Stimulated activated CD8-positive, alpha-beta memory T cell treated with anti-CD3 and anti-CD28 coated beads, Interleukin-4, amount 100 ng/mL, for 48 hours (primary cell): ENCODE measurements around the gene GNG13.
"Not testable (repeated sequence)": the region's sequence is repeated elsewhere in the genome, so short reads cannot be mapped to it uniquely, and the experiment has no call there.

Experiments used
- DNase-seq: peaks from one replicate; pipeline ENCODE4 v3.0.0-alpha.2; 2020

Gene GNG13

GRCh38 chr16:760065-760464 lies 40.5 kb downstream of the GNG13 start:
- DNase-seq: no peak

DNA sequence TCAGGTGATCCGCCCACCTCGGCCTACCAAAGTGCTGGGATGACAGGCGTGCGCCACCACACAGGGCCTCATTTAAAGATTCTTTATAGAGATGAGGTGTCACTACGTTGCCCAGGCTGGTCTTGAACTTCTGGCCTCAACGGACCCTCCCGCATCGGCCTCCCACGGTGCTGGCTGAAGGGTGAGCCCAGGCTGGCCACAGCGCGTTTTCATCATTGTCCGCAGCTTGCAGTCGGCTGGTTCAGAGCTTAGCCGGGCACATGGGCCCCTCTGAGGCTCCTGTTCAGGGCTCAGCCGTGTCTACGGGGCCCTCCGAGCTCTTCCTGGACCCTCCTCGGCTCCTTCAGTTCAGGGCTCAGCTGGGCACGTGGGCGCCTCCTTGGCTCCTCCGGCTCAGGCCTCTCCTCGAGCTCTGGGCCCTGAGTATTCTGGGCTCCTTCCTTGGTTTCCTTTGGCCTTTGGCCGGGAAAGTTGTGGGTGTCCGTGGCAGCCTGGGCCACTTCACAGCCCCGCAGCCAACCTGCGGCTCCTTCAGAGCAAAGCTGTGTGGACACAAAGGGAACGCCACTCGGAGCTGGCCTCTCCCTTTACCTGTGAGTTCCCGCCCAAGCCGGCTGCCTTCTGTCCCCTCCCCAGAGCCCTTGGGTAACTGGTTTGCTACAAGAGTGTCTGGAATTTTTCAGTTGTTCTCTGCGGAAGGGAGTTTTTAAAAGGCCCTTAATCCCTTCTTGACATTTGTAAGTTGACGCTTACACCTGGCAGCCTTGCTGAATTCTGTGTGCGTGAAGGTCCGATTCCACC lies 41.2 kb downstream of the GNG13 start:
- DNase-seq: no peak

DNA sequence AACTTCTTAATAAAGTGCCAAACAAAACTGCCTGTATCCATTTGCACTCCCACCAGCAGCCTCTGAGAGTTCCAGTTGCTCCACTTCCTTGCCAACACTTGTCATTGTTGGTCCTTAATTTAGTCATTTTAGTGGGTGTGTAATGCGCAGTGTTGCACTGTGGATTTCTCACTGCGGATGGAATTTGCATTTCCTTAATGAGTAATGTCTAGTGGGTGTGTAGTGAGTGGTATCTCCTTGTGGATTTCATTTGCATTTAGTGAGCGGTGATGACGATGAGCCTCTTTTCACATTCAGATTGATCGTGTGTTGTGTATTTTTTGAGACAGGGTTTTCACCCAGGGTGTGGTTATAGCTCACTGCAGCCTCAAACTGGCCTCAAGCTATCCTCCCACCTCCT lies 44.1 kb downstream of the GNG13 start:
- no peak for DNase-seq

DNA sequence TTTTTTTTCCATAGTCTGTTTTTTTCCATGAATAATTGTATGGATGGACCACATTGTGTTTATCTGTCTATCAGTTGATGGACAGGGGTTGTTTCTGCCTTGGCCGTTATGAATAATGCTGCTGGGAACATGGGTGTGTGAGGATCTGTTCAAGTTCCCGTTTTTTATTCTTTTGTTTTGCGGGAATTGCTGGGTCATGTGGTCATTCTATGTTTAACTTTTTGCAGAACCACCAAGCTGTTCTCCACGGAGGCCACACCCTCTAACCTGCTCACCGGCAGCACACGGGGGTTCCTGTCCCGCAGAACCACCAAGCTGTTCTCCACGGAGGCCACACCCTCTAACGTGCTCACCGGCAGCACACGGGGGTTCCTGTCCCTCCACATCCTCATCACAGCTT lies 45.9 kb downstream of the GNG13 start:
- no peak for DNase-seq

DNA sequence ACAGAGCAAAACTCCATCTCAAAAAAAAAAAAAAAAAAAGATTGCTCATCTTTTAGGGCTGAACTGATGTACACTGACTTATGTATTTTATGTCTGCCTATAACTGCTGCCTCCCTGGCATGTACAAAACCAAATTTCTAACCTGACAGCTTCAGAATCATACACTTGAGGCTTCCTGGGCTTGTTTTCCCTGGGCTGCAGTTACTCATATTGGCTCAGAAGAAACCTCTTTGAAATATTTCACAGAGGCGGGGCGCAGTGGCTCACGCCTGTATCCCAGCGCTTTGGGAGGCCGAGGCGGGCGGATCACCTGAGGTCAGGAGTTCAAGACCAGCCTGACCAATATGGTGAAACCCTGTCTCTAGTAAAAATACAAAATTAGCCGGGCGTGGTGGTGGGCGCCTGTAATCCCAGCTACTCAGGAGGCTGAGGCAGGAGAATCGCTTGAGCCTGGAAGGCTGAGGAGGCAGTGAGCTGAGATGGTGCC lies 46.4 kb downstream of the GNG13 start:
- DNase-seq: not testable (repeated sequence)

DNA sequence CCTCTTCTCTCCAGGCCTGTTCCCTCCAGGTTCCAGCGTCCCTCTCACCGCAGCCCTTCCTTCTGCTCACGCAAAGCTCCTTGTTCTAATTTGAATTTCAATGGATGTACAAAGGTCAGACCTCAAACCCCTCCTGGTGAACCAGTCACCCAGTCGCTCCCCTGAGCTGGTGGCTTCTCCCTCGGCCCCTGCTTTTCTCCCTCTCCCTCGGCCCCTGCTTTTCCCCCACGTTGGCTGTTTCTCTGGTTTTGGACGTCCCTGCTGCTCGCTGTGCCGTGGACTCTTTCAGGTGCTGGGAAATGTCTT lies 48.6 kb downstream of the GNG13 start:
- no peak for DNase-seq

DNA sequence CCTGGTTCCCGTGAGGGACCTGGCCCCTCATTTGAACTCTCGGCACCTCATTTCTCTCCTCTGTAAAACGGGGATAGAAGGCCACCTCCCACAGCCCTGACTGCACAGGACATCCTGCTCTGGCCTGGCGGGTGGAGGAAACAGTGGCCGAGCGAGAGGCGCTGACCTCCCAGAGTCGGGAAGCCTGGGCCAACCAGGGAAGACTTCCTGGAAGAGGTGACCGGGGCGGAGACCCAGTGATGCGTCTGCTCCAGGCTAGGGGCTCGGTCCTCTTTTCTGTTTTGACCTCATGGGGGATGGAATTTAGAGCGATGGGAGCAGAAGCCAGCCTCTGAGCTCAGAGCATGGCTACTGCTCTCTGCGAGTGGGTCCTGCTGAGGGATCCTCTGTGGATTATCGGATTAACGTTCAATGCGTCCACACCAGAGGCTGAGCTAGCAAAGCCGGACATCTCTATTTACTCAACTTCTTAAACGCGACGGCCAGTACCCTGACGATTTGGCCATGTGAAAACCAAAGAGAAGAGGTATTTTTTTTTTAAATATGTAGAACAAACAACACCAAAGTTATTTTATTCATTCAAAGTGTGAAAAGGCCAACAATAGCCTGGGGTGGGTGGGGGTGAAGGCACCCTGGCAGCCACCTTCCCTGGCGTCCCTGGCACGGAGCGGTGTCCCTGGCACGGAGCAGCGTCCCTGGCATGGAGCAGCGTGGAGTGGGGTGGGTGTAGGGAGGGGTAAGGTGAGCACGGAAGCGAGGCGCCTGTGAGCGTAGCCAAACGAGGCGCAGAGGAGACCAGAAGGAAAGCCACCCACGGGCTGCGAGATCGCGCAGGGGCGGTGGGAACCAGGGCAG lies 49.2 kb downstream of the GNG13 start:
- DNase-seq: no peak

- no peak for DNase-seq
Measured at GRCh38 chr16:750485-750884, 50.0 kb downstream of the GNG13 start.

DNA sequence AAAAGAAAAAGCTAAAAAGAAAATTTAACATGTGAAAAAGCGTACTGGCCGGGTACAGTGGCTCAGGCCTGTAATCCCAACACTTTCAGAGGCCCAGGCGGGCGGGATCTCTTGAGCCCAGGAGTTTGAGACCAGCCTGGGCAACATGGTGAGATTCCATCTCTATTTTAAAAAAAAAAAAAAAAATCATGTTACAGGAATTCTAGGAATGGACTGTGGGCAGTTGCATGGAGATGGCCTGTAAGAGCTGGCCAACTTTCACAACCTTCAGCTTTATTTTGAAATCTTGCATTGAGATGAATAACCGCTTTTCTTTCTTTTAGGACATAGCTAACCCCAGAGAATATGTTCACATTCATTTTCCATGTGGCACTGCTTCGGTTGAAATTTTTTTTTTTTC lies 51.5 kb downstream of the GNG13 start:
- no peak for DNase-seq
